Measurements from ENCODE around the gene STAM.

STAM gene

GRCh38 chr10:17687117-17687831 lies 43.3 kb downstream of the STAM start:
- no peak for DNase-seq

DNA sequence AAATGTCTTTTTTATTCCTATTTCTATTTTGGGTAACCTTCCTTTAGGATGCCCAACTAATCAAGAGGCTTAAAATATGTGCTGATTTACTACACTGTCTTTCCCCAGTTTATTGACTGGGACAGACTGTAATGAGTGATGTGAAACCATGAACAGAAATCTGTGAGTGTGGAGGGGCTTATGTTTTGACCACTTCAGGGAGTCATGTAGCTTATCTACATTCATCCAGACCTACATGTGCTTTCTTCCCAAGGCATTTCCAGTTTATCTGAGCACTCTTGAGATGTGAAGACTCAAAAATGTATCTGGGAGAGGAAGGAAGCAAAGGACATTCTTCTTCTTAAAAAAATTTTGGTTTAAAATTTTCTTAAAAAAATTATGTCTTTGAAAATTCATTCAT lies 45.2 kb downstream of the STAM start:
- Histone ChIP-seq H3K9me3 (replicated peaks; ENCODE audit: insufficient read depth, low read length) (no peaks in the 10 kb centered on the region), H4K20me1 (ENCODE audit: insufficient read depth, low read length) (no peaks in the 10 kb centered on the region), H3F3A (ENCODE audit: insufficient read depth, low read length) (no peaks in the 10 kb centered on the region), H3K9me2 (replicated peaks; ENCODE audit: insufficient read depth, low read length) (no peaks in the 10 kb centered on the region), H3K36me3 (replicated peaks; ENCODE audit: insufficient read depth, low read length) (no peaks in the 10 kb centered on the region), H3K27ac (ENCODE audit: low read length) (no peak overlapping the region), H3K4me2 (ENCODE audit: low read depth, low read length) (no peak overlapping the region), H3K27me3 (replicated peaks; ENCODE audit: insufficient read depth, low read length) (no peaks in the 10 kb centered on the region), H3K9ac (ENCODE audit: low read length) (no peak overlapping the region), H2AFZ (ENCODE audit: low read length) (no peak overlapping the region), H3K4me1 (ENCODE audit: low read length) (no peaks in the 10 kb centered on the region), H3K79me2 (ENCODE audit: low read length) (peaks cover 2% of the 10 kb centered on the region), H3K4me3 (ENCODE audit: low read length) (no peak overlapping the region)
- no peak for TF ChIP-seq EZH2phosphoT487 (IDR thresholded peaks at IDR 0.05; ENCODE audit: low read length)
- TF ChIP-seq, protein P1, sequence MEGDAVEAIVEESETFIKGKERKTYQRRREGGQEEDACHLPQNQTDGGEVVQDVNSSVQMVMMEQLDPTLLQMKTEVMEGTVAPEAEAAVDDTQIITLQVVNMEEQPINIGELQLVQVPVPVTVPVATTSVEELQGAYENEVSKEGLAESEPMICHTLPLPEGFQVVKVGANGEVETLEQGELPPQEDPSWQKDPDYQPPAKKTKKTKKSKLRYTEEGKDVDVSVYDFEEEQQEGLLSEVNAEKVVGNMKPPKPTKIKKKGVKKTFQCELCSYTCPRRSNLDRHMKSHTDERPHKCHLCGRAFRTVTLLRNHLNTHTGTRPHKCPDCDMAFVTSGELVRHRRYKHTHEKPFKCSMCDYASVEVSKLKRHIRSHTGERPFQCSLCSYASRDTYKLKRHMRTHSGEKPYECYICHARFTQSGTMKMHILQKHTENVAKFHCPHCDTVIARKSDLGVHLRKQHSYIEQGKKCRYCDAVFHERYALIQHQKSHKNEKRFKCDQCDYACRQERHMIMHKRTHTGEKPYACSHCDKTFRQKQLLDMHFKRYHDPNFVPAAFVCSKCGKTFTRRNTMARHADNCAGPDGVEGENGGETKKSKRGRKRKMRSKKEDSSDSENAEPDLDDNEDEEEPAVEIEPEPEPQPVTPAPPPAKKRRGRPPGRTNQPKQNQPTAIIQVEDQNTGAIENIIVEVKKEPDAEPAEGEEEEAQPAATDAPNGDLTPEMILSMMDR (IDR thresholded peaks at IDR 0.05; ENCODE audit: low read length), result no peak
- TF ChIP-seq EZH2 (optimal IDR thresholded peaks at IDR 0.05; ENCODE audit: low read depth, low read length), result no peak
- no peak for DNase-seq

More at GRCh38 chr10:17687117-17687831, 43.3 kb downstream of the STAM start:
- Histone ChIP-seq H4K20me1 (ENCODE audit: insufficient read depth, low read length) (no peaks in the 10 kb centered on the region), H3K27me3 (replicated peaks; ENCODE audit: insufficient read depth, low read length) (no peaks in the 10 kb centered on the region), H3K36me3 (replicated peaks; ENCODE audit: insufficient read depth, low read length) (no peaks in the 10 kb centered on the region), H3K4me2 (ENCODE audit: low read depth, low read length) (no peak overlapping the region), H3K27ac (ENCODE audit: low read length) (no peak overlapping the region), H3K9me3 (replicated peaks; ENCODE audit: insufficient read depth, low read length) (no peaks in the 10 kb centered on the region), H3K4me1 (ENCODE audit: low read length) (no peaks in the 10 kb centered on the region), H2AFZ (ENCODE audit: low read length) (no peak overlapping the region), H3K79me2 (ENCODE audit: low read length) (peaks cover 20% of the 10 kb centered on the region), H3K9me2 (replicated peaks; ENCODE audit: insufficient read depth, low read length) (no peaks in the 10 kb centered on the region), H3F3A (ENCODE audit: insufficient read depth, low read length) (no peaks in the 10 kb centered on the region), H3K9ac (ENCODE audit: low read length) (no peak overlapping the region), H3K4me3 (ENCODE audit: low read length) (no peak overlapping the region)
- TF ChIP-seq EZH2 (optimal IDR thresholded peaks at IDR 0.05; ENCODE audit: low read depth, low read length), result no peak
- TF ChIP-seq, protein P1 (IDR thresholded peaks at IDR 0.05; ENCODE audit: low read length), result no peak
- no peak for TF ChIP-seq EZH2phosphoT487 (IDR thresholded peaks at IDR 0.05; ENCODE audit: low read length)

DNA sequence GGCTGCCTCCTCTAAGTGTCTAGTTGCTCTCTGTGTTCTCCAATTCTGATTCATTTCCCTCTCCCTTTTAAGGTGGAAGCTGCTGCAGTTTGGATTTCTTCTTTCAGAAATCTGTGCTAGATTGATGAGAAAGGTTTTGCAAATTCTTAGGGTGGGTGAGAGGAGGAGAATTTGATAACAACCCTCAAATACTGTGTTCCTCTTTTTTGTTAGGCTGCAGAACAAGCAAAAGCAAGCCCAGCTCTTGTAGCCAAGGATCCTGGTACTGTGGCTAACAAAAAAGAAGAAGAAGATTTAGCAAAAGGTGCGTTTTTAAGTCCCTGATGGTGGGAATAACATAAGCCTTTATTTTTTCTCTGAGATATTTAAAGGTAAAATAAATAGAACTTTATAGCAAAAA lies 49.1 kb downstream of the STAM start:
- H3K27ac ChIP-seq (ENCODE audit: low read length), result no peak overlapping the region
- no peak overlapping the region for H3K4me3 ChIP-seq (ENCODE audit: low read length)
- H3F3A ChIP-seq (ENCODE audit: insufficient read depth, low read length), result no peaks in the 10 kb centered on the region
- no peak for DNase-seq
- H3K4me1 ChIP-seq (ENCODE audit: low read length), result no peaks in the 10 kb centered on the region
- TF ChIP-seq EZH2phosphoT487 (IDR thresholded peaks at IDR 0.05; ENCODE audit: low read length) (no peak), EZH2 (optimal IDR thresholded peaks at IDR 0.05; ENCODE audit: low read depth, low read length) (no peak)
- no peaks in the 10 kb centered on the region for H3K9me2 ChIP-seq (replicated peaks; ENCODE audit: insufficient read depth, low read length)
- no peaks in the 10 kb centered on the region for H3K9me3 ChIP-seq (replicated peaks; ENCODE audit: insufficient read depth, low read length)
- no peak overlapping the region for H3K4me2 ChIP-seq (ENCODE audit: low read depth, low read length)
- no peaks in the 10 kb centered on the region for H4K20me1 ChIP-seq (ENCODE audit: insufficient read depth, low read length)
- no peaks in the 10 kb centered on the region for H3K27me3 ChIP-seq (replicated peaks; ENCODE audit: insufficient read depth, low read length)
- no peaks in the 10 kb centered on the region for H3K79me2 ChIP-seq (ENCODE audit: low read length)
- H3K36me3 ChIP-seq (replicated peaks; ENCODE audit: insufficient read depth, low read length), result no peaks in the 10 kb centered on the region; the same call in 1 of the 2 replicates
- no peak overlapping the region for H3K9ac ChIP-seq (ENCODE audit: low read length)
- H2AFZ ChIP-seq (ENCODE audit: low read length), result no peak overlapping the region

DNA sequence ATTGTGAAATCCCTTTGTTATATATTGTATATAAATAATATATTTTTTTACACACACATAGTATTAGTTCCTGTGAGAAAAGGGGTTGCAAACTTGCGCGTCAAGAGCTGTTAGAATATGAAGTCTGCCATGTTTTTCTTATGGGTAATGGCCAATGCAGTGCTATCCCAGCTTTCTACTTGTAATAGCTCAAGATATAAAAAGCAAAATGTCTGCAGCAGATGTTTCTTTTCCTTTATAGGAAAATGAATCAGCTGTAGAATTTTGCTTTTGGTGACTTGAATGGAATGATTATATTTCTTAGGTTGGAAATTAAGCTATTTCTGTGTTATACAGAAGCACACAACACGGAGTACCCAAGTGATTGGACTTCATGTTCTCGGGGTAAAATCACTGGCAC lies 54.7 kb downstream of the STAM start:
- Histone ChIP-seq H3K79me2 (ENCODE audit: low read length) (no peaks in the 10 kb centered on the region), H3K27ac (ENCODE audit: low read length) (no peak overlapping the region), H3K9ac (ENCODE audit: low read length) (no peak overlapping the region), H3K27me3 (replicated peaks; ENCODE audit: insufficient read depth, low read length) (no peaks in the 10 kb centered on the region), H2AFZ (ENCODE audit: low read length) (no peak overlapping the region), H3K4me3 (ENCODE audit: low read length) (no peak overlapping the region), H4K20me1 (ENCODE audit: insufficient read depth, low read length) (no peaks in the 10 kb centered on the region), H3K9me2 (replicated peaks; ENCODE audit: insufficient read depth, low read length) (no peaks in the 10 kb centered on the region), H3K36me3 (replicated peaks; ENCODE audit: insufficient read depth, low read length) (no peaks in the 10 kb centered on the region; the same call in 1 of the 2 replicates), H3K4me2 (ENCODE audit: low read depth, low read length) (no peak overlapping the region), H3F3A (ENCODE audit: insufficient read depth, low read length) (no peaks in the 10 kb centered on the region), H3K9me3 (replicated peaks; ENCODE audit: insufficient read depth, low read length) (no peaks in the 10 kb centered on the region), H3K4me1 (ENCODE audit: low read length) (no peaks in the 10 kb centered on the region)
- no peak for DNase-seq
- TF ChIP-seq, protein P1 (IDR thresholded peaks at IDR 0.05; ENCODE audit: low read length), result no peak
- no peak for TF ChIP-seq EZH2 (optimal IDR thresholded peaks at IDR 0.05; ENCODE audit: low read depth, low read length)
- TF ChIP-seq EZH2phosphoT487 (IDR thresholded peaks at IDR 0.05; ENCODE audit: low read length), result no peak

All from MM.1S (cell line).